Panc1 (cell line): ENCODE measurements around the gene ETV7. TPM values are rescaled to one million over a fixed set of nuclear protein-coding genes. Genes with fewer than 3 reads are reported as not detected.

Source experiments
- ATAC-seq: fragments of 200-7000 bp; cut with Tn5 transposase; 2 replicates; pipeline ENCODE4 v1.9.1; 2020; ENCODE audit warnings: mild to moderate bottlenecking, moderate library complexity
- BruUV-seq: library from RNA; stranded (reverse); fragments of 400-500 nt; replicated peaks from 2 replicates; lab custom pipeline; 2021; lab: Mats Ljungman, UMichigan
- CTCF ChIA-PET: fragments of 300-600 bp; sonication (Branson Sonifier 250); formaldehyde crosslinking; loops from one replicate; lab custom pipeline; 2022; ENCODE audit warnings: antibody characterized with exemption; lab: Charles Lee
- POLR2A ChIA-PET: fragments of 300-600 bp; sonication (Branson Sonifier 250); formaldehyde crosslinking; loops from one replicate; lab custom pipeline; 2022; ENCODE audit warnings: antibody characterized with exemption; lab: Charles Lee
- DNase-seq: peaks from one replicate; pipeline ENCODE4 v3.0.0-alpha.2; 2010; ENCODE audit warnings: low read depth, low spot score
- H3K27ac ChIP-seq: 2 replicates; pipeline ENCODE4 v1.5.1; 2011; ENCODE audit warnings: mild to moderate bottlenecking, low read length, inconsistent platforms
- H3K27me3 ChIP-seq: fragments of 200-500 bp; sonication (Bioruptor generic); 2 replicates; pipeline ENCODE4 v1.6.0; 2014; ENCODE audit warnings: low read length, inconsistent platforms; ENCODE audit not compliant: control insufficient read depth, insufficient read depth
- H3K36me3 ChIP-seq: fragments of 200-500 bp; sonication (Bioruptor generic); 2 replicates; pipeline ENCODE4 v1.5.1; 2014; ENCODE audit warnings: inconsistent platforms, mild to moderate bottlenecking, low read length, moderate library complexity; ENCODE audit not compliant: control insufficient read depth, insufficient read depth
- H3K4me1 ChIP-seq: 2 replicates; pipeline ENCODE4 v1.5.1; 2011; ENCODE audit warnings: inconsistent platforms, mild to moderate bottlenecking, low read length, moderate library complexity; ENCODE audit not compliant: control insufficient read depth, insufficient read depth
- H3K4me3 ChIP-seq, 2 experiments: 2 replicates each; pipeline ENCODE4 v1.5.1; 2011 to 2012; ENCODE audit warnings: low read depth in 2 of 2, low read length in 2 of 2, mild to moderate bottlenecking in 2 of 2, inconsistent platforms in 1 of 2, moderate library complexity in 1 of 2
- H3K9me3 ChIP-seq: fragments of 200-500 bp; sonication (Bioruptor generic); 2 replicates; pipeline ENCODE4 v1.5.1; 2014; ENCODE audit warnings: low read depth, mild to moderate bottlenecking, inconsistent platforms, low read length, moderate library complexity; ENCODE audit not compliant: control insufficient read depth, insufficient read depth
- POLR2AphosphoS5 ChIP-seq: IDR thresholded peaks from 2 replicates; pipeline ENCODE4 v1.6.1; 2012; ENCODE audit warnings: mild to moderate bottlenecking, low read depth, low read length, moderate library complexity
- SIN3A ChIP-seq: IDR thresholded peaks from 2 replicates; pipeline ENCODE4 v1.6.1; 2012; ENCODE audit warnings: low read depth, mild to moderate bottlenecking, low read length, moderate library complexity, borderline replicate concordance; ENCODE audit not compliant: insufficient read depth
- TCF7L2 ChIP-seq: IDR thresholded peaks from 2 replicates; pipeline ENCODE4 v1.6.1; 2011; ENCODE audit warnings: mild to moderate bottlenecking, low read depth, low read length, inconsistent platforms
- in situ Hi-C: cut with HindIII; loops from 2 replicates; pipeline ENCODE4 v1.10.0; 2016; ENCODE audit warnings: low sequenced_read_pairs, low pct_unique_long_range_greater_than_20kb
- intact Hi-C: fragments of 100-400 bp; cut with micrococcal nuclease; formaldehyde crosslinking; loops from one replicate; pipeline ENCODE4 v1.10.0; 2022; ENCODE audit not compliant: unreplicated experiment
- total RNA-seq: library from RNA; stranded (reverse); gene quantifications from one replicate; pipeline ENCODE4 v1.2.1, GENCODE V29; 2021; ENCODE audit not compliant: unreplicated experiment
- TF ChIP-seq, protein P1 (sequence below), 2 experiments: IDR thresholded peaks; 2 replicates each; pipeline ENCODE4 v1.6.1; 2011 to 2012; ENCODE audit warnings: low read depth in 2 of 2, control low read depth in 1 of 2, low read length in 1 of 2, mild to moderate bottlenecking in 1 of 2, moderate library complexity in 1 of 2; ENCODE audit not compliant: insufficient read depth in 1 of 2
- TF ChIP-seq, protein P2 (sequence below): fragments of 450-650 bp; IDR thresholded peaks from 2 replicates; pipeline ENCODE4 v1.5.1; 2017; ENCODE audit warnings: mild to moderate bottlenecking

The ETV7 gene
- total RNA-seq, 1 experiment from 2014 or later: 2.0 TPM

DNA sequence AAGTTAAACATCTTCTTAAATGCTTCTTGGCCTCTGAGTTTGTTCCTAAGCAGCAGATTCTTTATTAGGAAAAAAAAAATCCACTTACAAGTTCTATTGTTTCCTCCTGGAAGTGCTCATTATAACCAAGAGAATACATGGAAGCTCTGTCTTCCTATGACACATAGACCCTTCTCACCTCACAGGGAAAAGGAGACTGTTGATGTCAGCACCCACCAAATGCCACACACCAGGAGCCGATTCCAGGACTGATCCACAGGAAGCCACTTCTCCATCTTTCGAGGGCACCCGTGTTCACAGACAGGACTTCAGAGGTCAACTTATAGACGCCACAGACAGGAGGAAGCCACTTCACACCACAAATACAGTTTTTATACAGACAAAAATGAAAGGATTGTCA lies 37.4 kb downstream of the ETV7 start:
- H3K4me1 ChIP-seq: no peaks in the 10 kb centered on the region
- no TSS peak for BruUV-seq
- no peaks in the 10 kb centered on the region for H3K9me3 ChIP-seq
- H3K36me3 ChIP-seq: no peaks in the 10 kb centered on the region
- H3K27ac ChIP-seq: no peak overlapping the region
- no peaks in the 10 kb centered on the region; the same call in 1 of the 2 replicates for H3K27me3 ChIP-seq
- DNase-seq: no peak
- TF ChIP-seq TCF7L2: no peak
- TF ChIP-seq, protein P1, sequence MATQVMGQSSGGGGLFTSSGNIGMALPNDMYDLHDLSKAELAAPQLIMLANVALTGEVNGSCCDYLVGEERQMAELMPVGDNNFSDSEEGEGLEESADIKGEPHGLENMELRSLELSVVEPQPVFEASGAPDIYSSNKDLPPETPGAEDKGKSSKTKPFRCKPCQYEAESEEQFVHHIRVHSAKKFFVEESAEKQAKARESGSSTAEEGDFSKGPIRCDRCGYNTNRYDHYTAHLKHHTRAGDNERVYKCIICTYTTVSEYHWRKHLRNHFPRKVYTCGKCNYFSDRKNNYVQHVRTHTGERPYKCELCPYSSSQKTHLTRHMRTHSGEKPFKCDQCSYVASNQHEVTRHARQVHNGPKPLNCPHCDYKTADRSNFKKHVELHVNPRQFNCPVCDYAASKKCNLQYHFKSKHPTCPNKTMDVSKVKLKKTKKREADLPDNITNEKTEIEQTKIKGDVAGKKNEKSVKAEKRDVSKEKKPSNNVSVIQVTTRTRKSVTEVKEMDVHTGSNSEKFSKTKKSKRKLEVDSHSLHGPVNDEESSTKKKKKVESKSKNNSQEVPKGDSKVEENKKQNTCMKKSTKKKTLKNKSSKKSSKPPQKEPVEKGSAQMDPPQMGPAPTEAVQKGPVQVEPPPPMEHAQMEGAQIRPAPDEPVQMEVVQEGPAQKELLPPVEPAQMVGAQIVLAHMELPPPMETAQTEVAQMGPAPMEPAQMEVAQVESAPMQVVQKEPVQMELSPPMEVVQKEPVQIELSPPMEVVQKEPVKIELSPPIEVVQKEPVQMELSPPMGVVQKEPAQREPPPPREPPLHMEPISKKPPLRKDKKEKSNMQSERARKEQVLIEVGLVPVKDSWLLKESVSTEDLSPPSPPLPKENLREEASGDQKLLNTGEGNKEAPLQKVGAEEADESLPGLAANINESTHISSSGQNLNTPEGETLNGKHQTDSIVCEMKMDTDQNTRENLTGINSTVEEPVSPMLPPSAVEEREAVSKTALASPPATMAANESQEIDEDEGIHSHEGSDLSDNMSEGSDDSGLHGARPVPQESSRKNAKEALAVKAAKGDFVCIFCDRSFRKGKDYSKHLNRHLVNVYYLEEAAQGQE (IDR thresholded peaks at IDR 0.05; ENCODE audit: insufficient read depth in 1 of 2, low read depth in 2 of 2, low read length in 1 of 2): no peak
- ChIA-PET POLR2A (no interaction called here), CTCF (no interaction called here)
- H3K4me3 ChIP-seq: no peak overlapping the region
- in situ Hi-C loops (no loop called here), intact Hi-C loops (no loop called here)
- no peak for ATAC-seq

DNA sequence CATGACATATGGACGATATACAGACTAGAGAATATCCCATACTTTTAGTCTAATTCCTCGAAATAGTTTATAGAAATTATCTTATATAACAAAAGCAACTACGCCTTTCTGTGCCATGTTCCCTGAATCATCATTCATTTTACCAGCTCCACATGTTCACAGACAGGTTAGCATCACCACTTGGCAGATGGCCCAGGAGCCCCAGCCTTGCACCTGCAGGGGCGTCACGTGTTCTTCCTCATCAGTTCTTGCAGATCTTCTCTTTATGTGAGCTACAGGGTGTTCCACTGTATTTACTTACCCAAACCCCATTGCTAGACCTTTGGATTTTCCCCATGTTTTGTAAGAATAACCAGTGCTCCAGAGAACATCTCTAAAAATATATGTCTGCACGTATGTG lies 38.2 kb downstream of the ETV7 start:
- no peak for ATAC-seq
- intact Hi-C loops (no loop called here), in situ Hi-C loops (no loop called here)
- no peak for DNase-seq
- Histone ChIP-seq H3K9me3 (no peaks in the 10 kb centered on the region), H3K4me3 (no peak overlapping the region), H3K27me3 (no peaks in the 10 kb centered on the region), H3K27ac (no peak overlapping the region), H3K36me3 (no peaks in the 10 kb centered on the region), H3K4me1 (no peaks in the 10 kb centered on the region)
- ChIA-PET POLR2A (no interaction called here), CTCF (no interaction called here)
- no TSS peak for BruUV-seq
- TF ChIP-seq SIN3A (no peak), POLR2AphosphoS5 (no peak), TCF7L2 (no peak)
- TF ChIP-seq, protein P1 (IDR thresholded peaks at IDR 0.05; ENCODE audit: insufficient read depth in 1 of 2, low read depth in 2 of 2, low read length in 1 of 2): no peak

DNA sequence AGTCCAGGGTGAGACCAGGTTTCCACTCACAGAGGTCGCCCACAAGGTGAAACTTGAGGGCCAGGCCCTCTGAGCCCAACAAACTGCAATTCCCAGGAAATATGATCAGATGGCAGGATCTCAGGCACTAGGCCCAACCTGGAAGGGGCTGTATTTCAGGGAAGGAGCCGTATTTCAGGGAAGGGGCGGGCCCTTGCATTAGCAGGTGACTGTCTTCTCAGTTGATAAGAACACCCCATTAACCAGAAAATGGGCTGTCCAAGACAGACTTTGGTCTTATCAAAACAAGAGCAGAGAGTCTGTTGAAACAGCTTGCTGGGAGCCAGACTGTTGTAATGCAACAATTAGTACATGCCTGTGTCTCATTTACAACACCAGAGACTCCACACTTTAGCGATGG lies 39.8 kb downstream of the ETV7 start:
- Histone ChIP-seq H3K36me3 (no peaks in the 10 kb centered on the region), H3K9me3 (no peaks in the 10 kb centered on the region), H3K27me3 (no peaks in the 10 kb centered on the region), H3K27ac (no peak overlapping the region), H3K4me3 (no peak overlapping the region), H3K4me1 (no peaks in the 10 kb centered on the region)
- ATAC-seq (no peak), DNase-seq (no peak)
- in situ Hi-C loops: no loop called here
- ChIA-PET CTCF (no interaction called here), POLR2A (no interaction called here)
- no TSS peak for BruUV-seq
- TF ChIP-seq, protein P1 (IDR thresholded peaks at IDR 0.05; ENCODE audit: insufficient read depth in 1 of 2, low read depth in 2 of 2, low read length in 1 of 2): no peak
- TF ChIP-seq POLR2AphosphoS5: no peak
- no peak for TF ChIP-seq TCF7L2
- TF ChIP-seq, protein P2, sequence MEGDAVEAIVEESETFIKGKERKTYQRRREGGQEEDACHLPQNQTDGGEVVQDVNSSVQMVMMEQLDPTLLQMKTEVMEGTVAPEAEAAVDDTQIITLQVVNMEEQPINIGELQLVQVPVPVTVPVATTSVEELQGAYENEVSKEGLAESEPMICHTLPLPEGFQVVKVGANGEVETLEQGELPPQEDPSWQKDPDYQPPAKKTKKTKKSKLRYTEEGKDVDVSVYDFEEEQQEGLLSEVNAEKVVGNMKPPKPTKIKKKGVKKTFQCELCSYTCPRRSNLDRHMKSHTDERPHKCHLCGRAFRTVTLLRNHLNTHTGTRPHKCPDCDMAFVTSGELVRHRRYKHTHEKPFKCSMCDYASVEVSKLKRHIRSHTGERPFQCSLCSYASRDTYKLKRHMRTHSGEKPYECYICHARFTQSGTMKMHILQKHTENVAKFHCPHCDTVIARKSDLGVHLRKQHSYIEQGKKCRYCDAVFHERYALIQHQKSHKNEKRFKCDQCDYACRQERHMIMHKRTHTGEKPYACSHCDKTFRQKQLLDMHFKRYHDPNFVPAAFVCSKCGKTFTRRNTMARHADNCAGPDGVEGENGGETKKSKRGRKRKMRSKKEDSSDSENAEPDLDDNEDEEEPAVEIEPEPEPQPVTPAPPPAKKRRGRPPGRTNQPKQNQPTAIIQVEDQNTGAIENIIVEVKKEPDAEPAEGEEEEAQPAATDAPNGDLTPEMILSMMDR: no peak
- no peak for TF ChIP-seq SIN3A
- intact Hi-C loops: no loop called here
